Nephron (organoid): Measurements from ENCODE around the gene PAK3.

Source experiments
- H3K27ac Mint-ChIP-seq, 3 experiments: 2 replicates each; pipeline ENCODE4 v1.8.0; 2020; ENCODE audit warnings: mixed read lengths in 3 of 3, mild to moderate bottlenecking in 2 of 3, moderate library complexity in 1 of 3
- H3K27me3 Mint-ChIP-seq: 2 replicates; pipeline ENCODE4 v1.8.0; 2021; ENCODE audit warnings: low read depth, mild to moderate bottlenecking, moderate library complexity, mixed read lengths
- H3K36me3 Mint-ChIP-seq: 2 replicates; pipeline ENCODE4 v1.8.0; 2020; ENCODE audit warnings: low read depth, mixed read lengths
- H3K4me1 Mint-ChIP-seq: 2 replicates; pipeline ENCODE4 v1.8.0; 2020; ENCODE audit warnings: mixed read lengths
- H3K4me3 Mint-ChIP-seq, 3 experiments: 2 replicates each; pipeline ENCODE4 v1.8.0; 2020; ENCODE audit warnings: mild to moderate bottlenecking in 3 of 3, mixed read lengths in 3 of 3, moderate library complexity in 2 of 3
- H3K9me3 Mint-ChIP-seq: 2 replicates; pipeline ENCODE4 v1.8.0; 2020; ENCODE audit warnings: mixed read lengths
- CTCF ChIP-seq, 3 experiments: fragments of 200-600 bp; sonication (generic); IDR thresholded peaks; one replicate each; pipeline ENCODE4 v1.5.0; 2021; ENCODE audit warnings: antibody characterized with exemption in 3 of 3; ENCODE audit not compliant: unreplicated experiment in 3 of 3

Gene PAK3

GRCh38 chrX:111182997-111183396 lies 87.0 kb downstream of the PAK3 start:
- Mint-ChIP-seq H3K36me3 (no peaks in the 10 kb centered on the region), H3K4me3 (no peak overlapping the region)

GRCh38 chrX:111191598-111191997 lies 95.6 kb downstream of the PAK3 start:
- TF ChIP-seq CTCF (IDR thresholded peaks at IDR 0.05; ENCODE audit: unreplicated experiment in 3 of 3) = no peak
- Mint-ChIP-seq H3K27me3 (no peaks in the 10 kb centered on the region), H3K4me1 (peaks cover 37% of the 10 kb centered on the region), H3K4me3 (no peak overlapping the region), H3K9me3 (no peaks in the 10 kb centered on the region), H3K36me3 (no peaks in the 10 kb centered on the region), H3K27ac (no peak overlapping the region)

More at GRCh38 chrX:111182997-111183396, 87.0 kb downstream of the PAK3 start:
- no peak for TF ChIP-seq CTCF (IDR thresholded peaks at IDR 0.05; ENCODE audit: unreplicated experiment in 3 of 3)
- peak overlapping the region in 2 of 3 experiments; percentile 2 to 88 for H3K27ac Mint-ChIP-seq
- peaks cover 5% of the 10 kb centered on the region for H3K9me3 Mint-ChIP-seq
- no peaks in the 10 kb centered on the region for H3K27me3 Mint-ChIP-seq
- peaks cover 33% of the 10 kb centered on the region for H3K4me1 Mint-ChIP-seq

- H3K4me3 Mint-ChIP-seq = no peak overlapping the region
- H3K27me3 Mint-ChIP-seq = no peaks in the 10 kb centered on the region
- TF ChIP-seq CTCF (IDR thresholded peaks at IDR 0.05; ENCODE audit: unreplicated experiment in 3 of 3) = no peak
- H3K27ac Mint-ChIP-seq = no peak overlapping the region
- H3K4me1 Mint-ChIP-seq = peaks cover 23% of the 10 kb centered on the region
- peaks cover 7% of the 10 kb centered on the region for H3K36me3 Mint-ChIP-seq
- no peaks in the 10 kb centered on the region for H3K9me3 Mint-ChIP-seq
Observed at GRCh38 chrX:111199505-111199904, 103.5 kb downstream of the PAK3 start.

- Mint-ChIP-seq H3K36me3 (peaks cover 7% of the 10 kb centered on the region), H3K27me3 (no peaks in the 10 kb centered on the region), H3K4me1 (peaks cover 18% of the 10 kb centered on the region), H3K27ac (no peak overlapping the region), H3K9me3 (no peaks in the 10 kb centered on the region), H3K4me3 (no peak overlapping the region)
- TF ChIP-seq CTCF (IDR thresholded peaks at IDR 0.05; ENCODE audit: unreplicated experiment in 3 of 3) = no peak
Observed at GRCh38 chrX:111200327-111200726, 104.3 kb downstream of the PAK3 start.

GRCh38 chrX:111207851-111208250 lies 111.9 kb downstream of the PAK3 start:
- H3K36me3 Mint-ChIP-seq = no peaks in the 10 kb centered on the region
- no peaks in the 10 kb centered on the region for H3K27me3 Mint-ChIP-seq
- TF ChIP-seq CTCF (IDR thresholded peaks at IDR 0.05; ENCODE audit: unreplicated experiment in 3 of 3) = no peak
- no peak overlapping the region for H3K27ac Mint-ChIP-seq
- no peaks in the 10 kb centered on the region for H3K9me3 Mint-ChIP-seq
- no peak overlapping the region for H3K4me3 Mint-ChIP-seq
- H3K4me1 Mint-ChIP-seq = peaks cover 12% of the 10 kb centered on the region

- Mint-ChIP-seq H3K9me3 (no peaks in the 10 kb centered on the region), H3K4me3 (no peak overlapping the region), H3K36me3 (no peaks in the 10 kb centered on the region), H3K27me3 (no peaks in the 10 kb centered on the region), H3K4me1 (no peaks in the 10 kb centered on the region), H3K27ac (no peak overlapping the region)
- no peak for TF ChIP-seq CTCF (IDR thresholded peaks at IDR 0.05; ENCODE audit: unreplicated experiment in 3 of 3)
Observed at GRCh38 chrX:111216293-111216801, 120.4 kb downstream of the PAK3 start.
